K562 (cell line): Measurements from ENCODE around the gene RHOF. TPM values are rescaled to one million over a fixed set of nuclear protein-coding genes. Genes with fewer than 3 reads are reported as not detected.
A peak's percentile ranks its signal among the peaks of the same experiment; 100 is the strongest.

Source experiments
- DIDO1 ChIP-seq: fragments of 450-650 bp; IDR thresholded peaks from 2 replicates; pipeline ENCODE4 v1.6.1; 2016; ENCODE audit warnings: low read depth, missing biosample characterization, missing genetic modification characterization
- GATA2 ChIP-seq: sonication (generic); formaldehyde crosslinking; IDR thresholded peaks from 2 replicates; pipeline ENCODE4 v1.4.0; 2020; ENCODE audit warnings: mild to moderate bottlenecking, missing genetic modification reagents
- HMGN3 ChIP-seq: IDR thresholded peaks from 2 replicates; pipeline ENCODE4 v1.6.1; 2011; ENCODE audit warnings: borderline replicate concordance, low read depth, mild to moderate bottlenecking, mixed read lengths, low read length; ENCODE audit not compliant: insufficient read length; ENCODE audit errors: extremely low read depth
- HNRNPK ChIP-seq: fragments of 200-400 bp; formaldehyde crosslinking; IDR thresholded peaks from one replicate; pipeline ENCODE4 v1.6.1; 2018; ENCODE audit warnings: mild to moderate bottlenecking, low read depth, low read length; ENCODE audit not compliant: poor library complexity, severe bottlenecking
- KAT8 ChIP-seq: fragments of 450-650 bp; IDR thresholded peaks from 2 replicates; pipeline ENCODE4 v1.6.1; 2016; ENCODE audit warnings: low read depth, mild to moderate bottlenecking
- KLF16 ChIP-seq: IDR thresholded peaks from 2 replicates; pipeline ENCODE4 v1.6.1; 2016; ENCODE audit warnings: antibody characterized with exemption
- PHF8 ChIP-seq: fragments of 200-600 bp; sonication (generic); IDR thresholded peaks from 2 replicates; pipeline ENCODE4 v1.6.1; 2012; ENCODE audit warnings: mixed run types, mild to moderate bottlenecking, inconsistent platforms, low read length, moderate library complexity, borderline replicate concordance
- POLR2G ChIP-seq: fragments of 200-400 bp; formaldehyde crosslinking; IDR thresholded peaks from 2 replicates; pipeline ENCODE4 v1.6.1; 2017; ENCODE audit warnings: low read depth, mild to moderate bottlenecking, antibody characterized with exemption, low read length, moderate library complexity
- PREB ChIP-seq: sonication (generic); formaldehyde crosslinking; IDR thresholded peaks from 2 replicates; pipeline ENCODE4 v1.8.1; 2023; ENCODE audit warnings: mild to moderate bottlenecking, missing genetic modification reagents
- REST ChIP-seq, 2 experiments: fragments of 450-650 bp; formaldehyde crosslinking in 1 of 2; IDR thresholded peaks; 2 replicates each; pipeline versions ENCODE4 v1.4.0 to v1.6.1; 2014 to 2020; ENCODE audit warnings: mild to moderate bottlenecking in 2 of 2, borderline replicate concordance in 1 of 2, low read depth in 1 of 2
- SIN3A ChIP-seq, 2 experiments: fragments of 150-350 bp in 1 of 2; IDR thresholded peaks; 2 replicates each; pipeline ENCODE4 v1.6.1; 2011 to 2016; ENCODE audit warnings: borderline replicate concordance in 2 of 2, low read depth in 2 of 2, low read length in 2 of 2, mild to moderate bottlenecking in 2 of 2, moderate library complexity in 2 of 2; ENCODE audit not compliant: control insufficient read depth in 1 of 2
- TEAD1 ChIP-seq, 2 experiments: fragments of 450-650 bp in 1 of 2; sonication (generic) in 1 of 2; formaldehyde crosslinking; IDR thresholded peaks; 2 replicates each; pipeline versions ENCODE4 v1.4.0 to v1.8.0; 2020 to 2022; ENCODE audit warnings: mild to moderate bottlenecking in 2 of 2, missing genetic modification reagents in 1 of 2
- VEZF1 ChIP-seq: fragments of 200-800 bp; sonication (Bioruptor generic); IDR thresholded peaks from 2 replicates; pipeline ENCODE4 v1.6.1; 2017; ENCODE audit warnings: missing genetic modification characterization, missing compliant biosample characterization
- ZNF282 ChIP-seq: sonication (generic); formaldehyde crosslinking; IDR thresholded peaks from 2 replicates; pipeline ENCODE4 v1.8.1; 2023; ENCODE audit warnings: missing genetic modification reagents
- ZNF644 ChIP-seq: fragments of 200-800 bp; sonication (Bioruptor generic); IDR thresholded peaks from 2 replicates; pipeline ENCODE4 v1.6.1; 2016; ENCODE audit warnings: low read depth, missing genetic modification characterization, missing compliant biosample characterization
- polyA plus RNA-seq, 8 experiments: library from polyadenylated mRNA; depleted of rRNA in 4 of 8; stranded (reverse) in 5 of 8; unstranded in 3 of 8; fragments of >200 nt; fragmentation: Nextera tagmentation in 2 of 8; fragmentation: Illumina TruSeq in 1 of 8; extraction: Ambion mirVana in 2 of 8; extraction: Trizol in 1 of 8; gene quantifications; 2 replicates each; pipeline versions ENCODE4 v1.2.1 to v1.2.3, GENCODE V29; 2011 to 2014; ENCODE audit warnings: inconsistent platforms in 1 of 8, missing spikeins in 1 of 8
- total RNA-seq, 7 experiments: library from RNA; depleted of rRNA in 6 of 7; stranded (reverse); fragments of >200 nt in 6 of 7; fragmentation: Illumina TruSeq in 2 of 7; extraction: Trizol in 2 of 7; gene quantifications; 2 replicates each; pipeline versions ENCODE4 v1.2.1 to v1.2.3, GENCODE V29; 2011 to 2021; ENCODE audit warnings: low replicate concordance in 1 of 7

RHOF gene
- total and polyA plus RNA-seq, 9 of the 15 experiments (the other 6 are each of a cell fraction or from before 2014, with no cell fraction given): 0.13 to 10.1 (median 4.0) TPM

- TF ChIP-seq PREB (CRISPR knock-in tag) (0 out of 2 replicates have a peak, but pooled peaks have one; percentile 41), DIDO1 (tag) (no peak), REST (IDR thresholded peaks at IDR 0.05; ENCODE audit: borderline replicate concordance) (peak; percentile 71), REST (CRISPR knock-in tag; IDR thresholded peaks at IDR 0.05; ENCODE audit: low read depth) (no peak), HMGN3 (no peak), SIN3A (IDR thresholded peaks at IDR 0.05; ENCODE audit: borderline replicate concordance in 2 of 2, control insufficient read depth in 1 of 2, low read depth in 2 of 2, low read length in 2 of 2) (no peak), ZNF644 (tag) (no peak; the same call in 1 of the 2 replicates), POLR2G (no peak), GATA2 (CRISPR knock-in tag) (no peak), TEAD1 (CRISPR knock-in tag; IDR thresholded peaks at IDR 0.05) (0 out of 4 replicates have a peak, but pooled peaks of 1 of the 2 experiments have one; percentile 20), ZNF282 (no peak), PHF8 (no peak), VEZF1 (CRISPR knock-in tag) (no peak), KLF16 (no peak), KAT8 (no peak), HNRNPK (no peak)
Measured at GRCh38 chr12:121801595-121802484, 8.4 kb upstream of the RHOF start (continued).
